ENCODE data around the gene POGK. TPM values are rescaled to one million over a fixed set of nuclear protein-coding genes. Genes with fewer than 3 reads are reported as not detected.

Gene POGK
- total RNA-seq, 1 donor from 2014 or later: 47.7 TPM

GRCh38 chr1:166836733-166837132 is 2.5 kb upstream of the POGK start:
- H4K20me1 ChIP-seq (ENCODE audit: low read depth): peaks cover 6% of the 10 kb centered on the region
- no peak overlapping the region for H3K27ac Mint-ChIP-seq
- H3K27me3 Mint-ChIP-seq (ENCODE audit: insufficient read depth, low read depth): peaks cover 12% of the 10 kb centered on the region
- no peak for DNase-seq (ENCODE audit: low spot score)
- H3F3A ChIP-seq (ENCODE audit: low read depth): peaks cover 8% of the 10 kb centered on the region
- peaks cover 7% of the 10 kb centered on the region for H3K36me3 Mint-ChIP-seq
- H3K4me3 Mint-ChIP-seq: no peak overlapping the region
- no peak overlapping the region for H3K4me2 ChIP-seq
- no peak overlapping the region for H2AFZ ChIP-seq (replicated peaks)
- H3K27me3 ChIP-seq: no peaks in the 10 kb centered on the region
- peaks cover 19% of the 10 kb centered on the region for H3K4me1 Mint-ChIP-seq
- peaks cover 8% of the 10 kb centered on the region for H3K36me3 ChIP-seq
- H3K4me1 ChIP-seq: peaks cover 16% of the 10 kb centered on the region
- H3K79me2 ChIP-seq (ENCODE audit: low read depth): peaks cover 21% of the 10 kb centered on the region
- TF ChIP-seq EZH2phosphoT487 (IDR thresholded peaks at IDR 0.05) (no peak), CTCF (IDR thresholded peaks at IDR 0.05) (no peak), EZH2 (IDR thresholded peaks at IDR 0.05) (no peak)
- H3K4me3 ChIP-seq: no peak overlapping the region
- peaks cover 2% of the 10 kb centered on the region for H3K9me3 Mint-ChIP-seq
- no peak overlapping the region for H3K27ac ChIP-seq
- H3K9me3 ChIP-seq (ENCODE audit: low read depth): no peaks in the 10 kb centered on the region
- no peak overlapping the region for H3K9ac ChIP-seq

- peaks cover 23% of the 10 kb centered on the region for H3K36me3 Mint-ChIP-seq
- peak overlapping the region; percentile 48 for H3K9ac ChIP-seq
- H3K27ac Mint-ChIP-seq: no peak overlapping the region
- peaks cover 8% of the 10 kb centered on the region for H3F3A ChIP-seq (ENCODE audit: low read depth)
- peak overlapping the region; percentile 71 for H3K4me2 ChIP-seq
- H3K4me3 ChIP-seq: peak overlapping the region; percentile 76
- no peak overlapping the region for H3K27ac ChIP-seq
- H3K36me3 ChIP-seq: peaks cover 8% of the 10 kb centered on the region
- H2AFZ ChIP-seq (replicated peaks): peak overlapping the region; percentile 21
- peak overlapping the region; percentile 92 for H3K4me3 Mint-ChIP-seq
- H3K9me3 ChIP-seq (ENCODE audit: low read depth): no peaks in the 10 kb centered on the region
- no peaks in the 10 kb centered on the region for H3K27me3 ChIP-seq
- H3K4me1 ChIP-seq: peaks cover 16% of the 10 kb centered on the region
- peaks cover 2% of the 10 kb centered on the region for H3K9me3 Mint-ChIP-seq
- DNase-seq (ENCODE audit: low spot score): peak; percentile 68
- H4K20me1 ChIP-seq (ENCODE audit: low read depth): peaks cover 29% of the 10 kb centered on the region
- peaks cover 51% of the 10 kb centered on the region for H3K79me2 ChIP-seq (ENCODE audit: low read depth)
- peak; percentile 41 for TF ChIP-seq CTCF (IDR thresholded peaks at IDR 0.05)
- no peak for TF ChIP-seq EZH2 (IDR thresholded peaks at IDR 0.05)
- no peak for TF ChIP-seq EZH2phosphoT487 (IDR thresholded peaks at IDR 0.05)
- peaks cover 27% of the 10 kb centered on the region for H3K4me1 Mint-ChIP-seq
- H3K27me3 Mint-ChIP-seq (ENCODE audit: insufficient read depth, low read depth): peaks cover 9% of the 10 kb centered on the region
These were observed 479 bp downstream of the POGK start for GRCh38 chr1:166839600-166840308.

- TF ChIP-seq EZH2 (IDR thresholded peaks at IDR 0.05): no peak
- TF ChIP-seq CTCF (IDR thresholded peaks at IDR 0.05): no peak
- no peak for TF ChIP-seq EZH2phosphoT487 (IDR thresholded peaks at IDR 0.05)
- Histone ChIP-seq H3K79me2 (ENCODE audit: low read depth) (peaks cover 56% of the 10 kb centered on the region), H3K27me3 (no peaks in the 10 kb centered on the region), H3K4me3 (peak overlapping the region; percentile 76), H4K20me1 (ENCODE audit: low read depth) (peaks cover 36% of the 10 kb centered on the region), H3K36me3 (peaks cover 8% of the 10 kb centered on the region), H3K9ac (peak overlapping the region; percentile 48), H3K4me1 (peaks cover 16% of the 10 kb centered on the region), H3K4me2 (peak overlapping the region; percentile 71), H2AFZ (replicated peaks) (no peak overlapping the region), H3K27ac (no peak overlapping the region), H3K9me3 (ENCODE audit: low read depth) (no peaks in the 10 kb centered on the region), H3F3A (ENCODE audit: low read depth) (peaks cover 8% of the 10 kb centered on the region)
- DNase-seq (ENCODE audit: low spot score): no peak
- Mint-ChIP-seq H3K4me3 (peak overlapping the region; percentile 92), H3K27ac (no peak overlapping the region), H3K4me1 (peaks cover 27% of the 10 kb centered on the region), H3K9me3 (peaks cover 2% of the 10 kb centered on the region), H3K36me3 (peaks cover 24% of the 10 kb centered on the region), H3K27me3 (ENCODE audit: insufficient read depth, low read depth) (peaks cover 9% of the 10 kb centered on the region)
These were observed 1.3 kb downstream of the POGK start for GRCh38 chr1:166840309-166841274.

Measured in neural progenitor cell (in vitro differentiated cells).